NCI-H2196 (cell line): Measurements from ENCODE around the gene MARK3.

Experiments used
- DNase-seq: peaks from one replicate; lab custom pipeline; 2025; ENCODE audit not compliant: unreplicated experiment; lab: John Stamatoyannopoulos, UW

MARK3 gene

DNA sequence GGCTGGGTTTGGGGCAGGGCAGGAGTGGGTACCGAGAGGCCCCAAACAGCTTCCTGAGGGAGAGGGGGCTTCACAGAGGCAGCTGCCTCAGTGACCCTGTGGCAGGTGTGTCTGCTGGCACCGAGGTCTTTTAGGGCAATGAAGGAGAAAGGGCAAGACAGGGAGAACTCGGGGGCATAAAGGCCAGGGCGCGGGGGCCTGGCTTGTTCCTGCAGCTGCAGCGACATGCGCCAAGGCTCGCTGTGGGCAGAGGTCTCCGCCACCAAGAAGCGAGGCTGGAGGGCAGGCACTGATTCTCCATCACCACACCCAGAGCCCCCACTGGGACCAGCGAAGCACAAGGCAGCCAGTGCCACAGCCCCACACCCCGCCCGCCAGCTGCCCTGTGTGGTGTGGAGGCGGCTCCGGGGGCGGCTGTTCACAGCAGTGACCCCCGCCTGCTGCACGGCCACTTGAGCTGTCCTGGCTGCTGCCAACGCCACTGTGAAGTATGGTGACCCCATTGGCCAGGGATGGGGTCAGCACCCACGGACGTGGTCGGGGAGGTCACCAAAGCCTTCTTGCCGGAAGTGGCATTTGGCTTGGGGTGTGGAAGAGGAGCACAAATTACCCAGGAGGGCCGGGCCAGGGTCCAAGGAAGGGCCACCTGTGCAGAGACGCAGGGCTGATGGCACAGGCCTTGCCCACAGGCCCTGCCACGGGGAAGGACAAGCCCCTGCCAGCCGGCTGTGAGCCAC is 160.9 kb downstream of the MARK3 start:
- DNase-seq, result no peak

DNA sequence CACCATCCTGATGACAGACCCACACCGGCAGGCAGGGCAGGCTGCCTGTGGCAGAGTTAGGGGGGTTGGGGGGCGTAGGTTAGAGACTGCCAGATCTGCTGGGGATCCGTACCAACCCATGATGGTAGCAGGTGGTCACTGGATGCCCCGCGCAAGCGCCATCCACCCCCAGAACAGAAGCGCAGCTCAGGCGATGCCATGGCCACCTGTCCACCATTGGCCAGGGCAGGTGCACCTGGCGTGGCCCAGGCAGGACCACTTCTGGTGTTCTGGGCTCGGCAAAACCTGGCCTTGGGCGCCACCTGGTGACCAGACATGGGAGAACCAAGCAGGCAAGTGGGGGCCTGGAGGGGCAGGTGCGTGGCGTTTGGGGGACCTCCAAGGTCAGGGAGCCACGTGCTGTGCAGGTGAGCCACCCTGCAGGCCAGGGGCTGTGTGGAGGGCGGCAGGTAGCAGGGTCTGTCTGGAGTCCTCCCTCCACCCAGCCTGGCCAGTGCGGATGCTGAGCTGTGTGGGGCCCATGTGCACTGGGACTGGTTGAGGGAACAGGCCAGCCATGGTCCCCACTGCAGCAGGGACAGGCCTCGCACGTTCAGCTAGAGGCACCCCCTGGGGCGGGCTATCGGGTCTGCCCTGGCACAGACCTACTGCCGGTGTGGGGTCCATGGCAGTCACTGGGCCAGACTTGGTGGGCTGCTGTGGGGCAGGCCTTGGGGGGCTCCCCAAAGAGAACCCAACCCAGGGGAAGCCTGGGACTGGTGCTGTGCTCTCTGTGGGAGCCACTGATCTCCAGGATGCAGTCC is 161.6 kb downstream of the MARK3 start:
- DNase-seq, result peak; percentile 44

DNA sequence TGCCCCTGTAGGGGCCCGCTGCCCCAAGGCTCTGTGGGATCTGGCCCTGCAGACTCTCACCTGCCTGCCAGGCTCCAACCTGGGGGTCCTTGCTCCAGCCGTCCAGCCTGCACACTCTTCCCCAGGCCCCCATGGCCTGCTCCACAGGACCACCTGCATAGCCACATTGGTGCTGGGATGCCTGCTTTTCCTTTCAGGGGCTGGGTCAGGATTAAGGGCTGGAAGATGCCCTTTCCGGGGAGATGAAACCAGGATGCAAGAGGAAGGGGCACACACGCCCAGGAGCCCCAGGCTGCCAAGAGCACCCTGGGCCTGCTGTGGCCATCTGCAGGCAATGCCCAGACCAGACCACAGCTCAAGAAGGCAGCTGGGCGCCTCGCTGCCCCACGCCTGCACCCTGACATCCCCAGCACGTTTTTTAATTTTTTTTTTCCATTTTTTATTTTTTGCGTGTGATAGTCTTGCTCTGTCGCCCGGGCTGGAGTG is 162.3 kb downstream of the MARK3 start:
- no peak for DNase-seq

DNA sequence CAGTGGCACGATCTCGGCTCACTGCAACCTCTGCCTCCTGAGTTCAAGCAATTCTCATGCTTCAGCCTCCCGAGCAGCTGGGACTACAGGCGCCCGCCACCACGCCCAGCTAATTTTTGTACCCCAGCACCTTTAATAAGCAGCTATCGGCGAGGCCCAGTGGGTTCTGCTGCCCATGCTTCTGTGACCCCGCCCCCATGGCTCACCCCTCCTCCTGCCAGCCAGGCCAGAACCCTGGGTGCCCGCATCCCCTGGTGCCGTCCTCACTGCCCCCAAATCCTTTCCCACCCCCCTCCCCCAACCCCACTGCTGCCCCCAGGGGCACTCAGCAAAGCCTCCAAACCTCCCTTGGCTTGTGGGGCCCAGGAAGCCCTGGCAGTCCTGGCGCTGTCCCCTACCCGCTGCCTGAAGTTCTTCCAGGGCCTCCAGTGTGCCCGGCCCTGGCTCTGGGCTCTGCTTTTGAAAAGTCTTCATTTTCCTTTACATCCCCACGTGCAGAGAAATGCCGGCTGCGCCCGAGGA is 162.8 kb downstream of the MARK3 start:
- DNase-seq, result no peak

DNA sequence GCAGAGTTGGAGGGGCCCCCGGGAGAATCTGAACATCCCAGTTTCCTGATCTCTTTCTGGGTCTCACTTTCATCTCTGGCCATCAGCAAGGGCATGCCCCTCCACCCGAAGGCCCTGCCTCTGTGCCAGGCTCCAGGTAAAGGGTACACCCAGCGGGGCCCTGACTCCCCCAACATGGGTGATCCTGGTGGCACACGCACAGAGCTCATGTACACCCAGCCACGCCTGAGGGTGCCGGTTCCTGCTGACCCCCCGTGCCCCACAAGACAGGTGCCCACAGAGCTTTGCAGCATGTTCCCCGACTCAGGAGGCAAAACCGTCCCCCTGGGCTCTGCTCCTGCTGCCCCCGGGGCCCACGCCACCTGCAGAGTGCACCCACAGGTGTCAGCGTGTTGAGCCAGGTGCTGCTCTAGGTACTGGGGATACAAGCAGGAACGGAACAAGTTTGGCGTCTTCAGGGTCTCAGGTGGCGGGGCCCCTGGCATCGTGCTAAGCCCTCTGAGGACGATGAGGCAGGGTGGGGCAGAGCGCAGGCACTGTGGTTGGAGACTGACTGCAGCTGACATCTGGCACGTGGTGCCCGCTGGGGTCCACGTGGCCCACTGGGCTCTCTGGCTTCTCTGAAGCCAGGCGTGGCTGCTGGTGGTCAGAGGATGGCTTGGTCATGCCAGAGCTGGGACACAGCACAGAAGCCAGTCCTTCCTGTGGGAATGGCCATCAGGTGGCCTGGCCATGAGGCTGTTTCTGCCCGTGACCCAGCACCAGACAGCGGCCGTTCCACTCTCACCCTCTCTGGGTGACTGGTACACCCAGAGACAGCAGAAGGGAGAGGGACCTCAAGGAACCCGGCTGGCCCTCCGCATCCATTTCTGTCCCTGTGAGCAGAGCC is 163.5 kb downstream of the MARK3 start:
- no peak for DNase-seq

DNA sequence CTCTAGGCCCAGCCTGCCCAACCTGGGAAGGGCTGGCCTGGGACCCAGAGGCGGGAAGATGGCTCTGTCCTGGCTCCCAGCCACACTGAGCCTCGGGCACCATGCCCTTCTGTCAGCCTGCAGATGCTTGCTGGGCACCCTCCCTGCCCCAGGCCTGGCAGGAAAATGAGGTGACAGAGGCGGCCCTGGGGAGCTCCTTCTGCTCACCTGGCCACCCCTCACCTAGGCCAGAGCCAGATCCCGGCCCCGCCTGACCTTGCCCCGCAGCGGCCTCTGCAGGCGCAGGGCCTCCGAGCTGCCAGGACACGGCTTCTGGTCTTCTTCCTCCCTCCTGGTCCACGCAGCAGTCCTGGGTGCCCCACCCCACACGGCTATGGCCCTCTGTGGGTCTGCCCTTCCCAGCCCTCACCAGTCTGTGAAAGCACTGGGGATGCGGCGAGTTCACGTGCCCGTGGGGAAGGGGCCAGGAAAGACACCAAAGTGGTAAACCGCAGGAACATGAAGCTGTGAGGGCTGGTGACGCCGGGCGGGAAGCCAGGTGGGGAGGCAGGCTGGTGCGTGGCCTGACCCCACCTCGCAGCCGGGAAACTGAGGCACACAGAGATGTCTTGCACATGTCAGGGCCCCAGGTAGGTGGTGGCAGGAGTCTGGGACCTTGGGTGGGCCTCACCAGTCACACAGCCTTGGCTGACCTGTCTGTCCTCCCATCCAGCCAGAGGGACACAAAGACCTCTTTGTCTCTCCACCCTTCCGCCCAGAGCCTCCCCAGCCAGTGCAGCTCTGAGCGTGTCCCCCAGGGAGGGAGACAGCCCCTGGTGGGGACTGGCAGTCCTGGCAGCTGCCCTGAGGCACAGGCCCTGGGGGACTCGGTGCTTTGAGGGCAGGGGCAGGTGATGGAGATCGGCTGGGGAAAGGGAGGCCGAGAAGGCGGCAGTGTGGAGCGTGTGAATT is 164.4 kb downstream of the MARK3 start:
- no peak for DNase-seq

DNA sequence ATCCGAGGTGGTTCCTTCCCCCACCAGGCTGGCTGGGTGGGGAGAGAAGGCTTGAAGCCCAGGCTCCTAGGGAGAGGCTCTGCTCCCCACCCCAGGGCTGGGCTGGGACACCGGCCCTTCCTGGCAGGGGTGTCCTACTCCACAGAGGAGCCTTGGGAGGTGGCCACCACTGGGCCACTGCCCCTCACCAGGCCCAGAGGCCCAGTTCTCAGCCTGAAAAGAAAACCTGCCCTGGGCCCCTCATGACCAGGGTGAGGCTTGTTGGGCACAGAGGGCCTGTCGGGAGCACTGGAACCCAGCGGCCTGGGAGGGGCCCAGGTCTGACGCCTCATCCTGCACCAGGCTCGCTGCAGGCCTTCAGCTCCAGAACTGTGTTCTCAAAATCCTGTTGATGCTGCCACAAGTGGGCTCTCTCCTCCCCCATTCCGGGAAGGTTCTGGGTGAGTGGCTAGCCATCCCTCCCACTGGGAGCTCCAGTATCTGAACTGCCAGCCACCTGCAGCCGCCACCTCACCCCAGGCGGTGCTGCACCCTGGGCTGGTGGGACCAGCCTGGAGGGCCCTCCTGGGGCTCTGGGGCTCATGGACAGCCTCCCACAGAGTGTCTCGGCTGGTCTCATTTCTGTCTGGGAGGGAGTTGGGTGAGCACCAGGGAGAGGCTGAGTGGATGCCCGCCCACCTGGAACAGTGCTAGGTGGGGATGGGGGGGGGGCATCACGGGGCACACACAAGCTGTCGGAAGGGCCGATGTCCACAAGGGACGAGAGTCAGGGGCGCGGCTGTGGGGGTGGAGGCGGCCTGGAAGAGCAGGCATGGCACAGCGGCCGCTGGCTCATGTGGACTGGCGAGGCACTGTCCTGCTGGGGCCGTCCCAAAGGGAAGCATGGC is 165.5 kb downstream of the MARK3 start:
- DNase-seq, result no peak

- DNase-seq, result no peak
Observed at GRCh38 chr14:103551338-103551762, 166.1 kb downstream of the MARK3 start.

GRCh38 chr14:103552011-103552845 is 167.0 kb downstream of the MARK3 start:
- no peak for DNase-seq

- no peak for DNase-seq
Observed at GRCh38 chr14:103552846-103553210, 167.6 kb downstream of the MARK3 start.
